Measurements from ENCODE around the gene TCF23. TPM values are rescaled to one million over a fixed set of nuclear protein-coding genes. Genes with fewer than 3 reads are reported as not detected.
"Not testable (repeated sequence)": the region's sequence is repeated elsewhere in the genome, so short reads cannot be mapped to it uniquely, and the experiment has no call there.

TCF23 gene
- total RNA-seq, 1 donor from 2014 or later: not detected

DNA sequence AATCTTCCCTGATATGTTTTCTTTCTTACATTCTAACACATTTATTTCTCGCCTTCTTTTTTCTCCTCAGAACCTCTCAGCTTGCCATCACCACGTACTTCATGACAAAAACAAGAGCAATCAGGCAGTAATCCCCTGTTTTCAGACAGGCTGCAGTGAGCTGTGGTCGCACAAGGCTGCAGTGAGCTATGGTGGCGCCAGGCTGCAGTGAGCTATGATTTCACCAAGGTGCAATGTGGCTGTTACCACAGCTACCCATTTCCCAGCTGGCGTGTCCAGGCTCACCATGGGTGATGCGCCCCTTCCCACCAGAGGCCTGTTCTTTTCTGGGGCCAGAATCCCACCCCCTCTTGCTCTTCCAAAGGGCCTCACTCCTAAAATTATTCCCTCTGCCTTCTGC is 25.8 kb downstream of the TCF23 start:
- peaks cover 28% of the 10 kb centered on the region for H3K27me3 Mint-ChIP-seq (ENCODE audit: low read depth)
- H3K4me1 Mint-ChIP-seq: no peaks in the 10 kb centered on the region
- H3K4me3 Mint-ChIP-seq: no peak overlapping the region
- H3K27ac Mint-ChIP-seq (ENCODE audit: unreplicated experiment): no peak overlapping the region
- H3K36me3 Mint-ChIP-seq (ENCODE audit: low read depth): no peaks in the 10 kb centered on the region
- TF ChIP-seq, protein P1, sequence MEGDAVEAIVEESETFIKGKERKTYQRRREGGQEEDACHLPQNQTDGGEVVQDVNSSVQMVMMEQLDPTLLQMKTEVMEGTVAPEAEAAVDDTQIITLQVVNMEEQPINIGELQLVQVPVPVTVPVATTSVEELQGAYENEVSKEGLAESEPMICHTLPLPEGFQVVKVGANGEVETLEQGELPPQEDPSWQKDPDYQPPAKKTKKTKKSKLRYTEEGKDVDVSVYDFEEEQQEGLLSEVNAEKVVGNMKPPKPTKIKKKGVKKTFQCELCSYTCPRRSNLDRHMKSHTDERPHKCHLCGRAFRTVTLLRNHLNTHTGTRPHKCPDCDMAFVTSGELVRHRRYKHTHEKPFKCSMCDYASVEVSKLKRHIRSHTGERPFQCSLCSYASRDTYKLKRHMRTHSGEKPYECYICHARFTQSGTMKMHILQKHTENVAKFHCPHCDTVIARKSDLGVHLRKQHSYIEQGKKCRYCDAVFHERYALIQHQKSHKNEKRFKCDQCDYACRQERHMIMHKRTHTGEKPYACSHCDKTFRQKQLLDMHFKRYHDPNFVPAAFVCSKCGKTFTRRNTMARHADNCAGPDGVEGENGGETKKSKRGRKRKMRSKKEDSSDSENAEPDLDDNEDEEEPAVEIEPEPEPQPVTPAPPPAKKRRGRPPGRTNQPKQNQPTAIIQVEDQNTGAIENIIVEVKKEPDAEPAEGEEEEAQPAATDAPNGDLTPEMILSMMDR (conservative IDR thresholded peaks at IDR 0.05): no peak
- DNase-seq (ENCODE audit: low read depth, low spot score): no peak
- H3K9me3 Mint-ChIP-seq: no peaks in the 10 kb centered on the region

DNA sequence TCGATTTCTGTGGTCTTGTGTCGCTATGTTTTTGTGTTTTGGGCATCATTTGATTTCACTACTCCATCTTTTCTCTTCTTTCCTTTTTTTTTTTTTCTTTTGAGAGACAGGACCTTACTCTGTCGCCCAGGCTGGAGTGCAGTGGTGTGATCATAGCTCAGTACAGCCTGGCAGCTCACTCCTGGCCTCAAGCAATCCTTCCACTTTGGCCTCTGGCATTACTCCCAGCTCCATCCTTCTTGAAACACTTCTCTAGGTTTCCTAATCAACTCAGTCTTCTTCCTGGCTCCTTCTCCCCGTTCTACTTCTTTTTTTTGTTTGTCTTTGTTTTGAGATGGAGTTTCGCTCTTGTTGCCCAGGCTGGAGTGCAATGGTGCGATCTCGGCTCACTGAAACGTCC is 26.5 kb downstream of the TCF23 start:
- TF ChIP-seq, protein P1 (conservative IDR thresholded peaks at IDR 0.05): no peak
- DNase-seq (ENCODE audit: low read depth, low spot score): no peak
- peaks cover 25% of the 10 kb centered on the region for H3K27me3 Mint-ChIP-seq (ENCODE audit: low read depth)
- no peak overlapping the region for H3K27ac Mint-ChIP-seq (ENCODE audit: unreplicated experiment)
- H3K4me3 Mint-ChIP-seq: no peak overlapping the region
- H3K9me3 Mint-ChIP-seq: no peaks in the 10 kb centered on the region
- no peaks in the 10 kb centered on the region for H3K4me1 Mint-ChIP-seq
- H3K36me3 Mint-ChIP-seq (ENCODE audit: low read depth): no peaks in the 10 kb centered on the region

DNA sequence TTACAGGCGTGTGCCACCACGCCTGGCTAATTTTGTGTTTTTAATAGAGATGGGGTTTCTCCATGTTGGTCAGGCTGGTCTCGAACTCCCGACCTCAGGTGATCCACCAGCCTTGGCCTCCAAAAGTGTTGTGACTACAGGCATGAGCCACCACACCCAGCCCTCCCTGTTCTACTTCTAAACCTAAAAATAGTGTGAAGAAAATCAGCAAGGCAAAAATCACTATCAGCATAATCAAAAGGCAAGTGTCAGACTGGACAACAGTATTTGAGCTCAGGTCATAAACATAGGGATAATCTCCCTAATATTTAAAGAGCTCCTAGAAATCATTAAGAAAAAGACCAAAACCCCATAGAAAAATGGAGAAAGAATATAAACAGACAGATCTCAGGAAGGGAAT is 27.0 kb downstream of the TCF23 start:
- not testable (repeated sequence) for H3K9me3 Mint-ChIP-seq; H3K27ac Mint-ChIP-seq (ENCODE audit: unreplicated experiment); DNase-seq (ENCODE audit: low read depth, low spot score); H3K4me1 Mint-ChIP-seq; H3K36me3 Mint-ChIP-seq (ENCODE audit: low read depth); H3K4me3 Mint-ChIP-seq
- peaks cover 20% of the 10 kb centered on the region for H3K27me3 Mint-ChIP-seq (ENCODE audit: low read depth)

DNA sequence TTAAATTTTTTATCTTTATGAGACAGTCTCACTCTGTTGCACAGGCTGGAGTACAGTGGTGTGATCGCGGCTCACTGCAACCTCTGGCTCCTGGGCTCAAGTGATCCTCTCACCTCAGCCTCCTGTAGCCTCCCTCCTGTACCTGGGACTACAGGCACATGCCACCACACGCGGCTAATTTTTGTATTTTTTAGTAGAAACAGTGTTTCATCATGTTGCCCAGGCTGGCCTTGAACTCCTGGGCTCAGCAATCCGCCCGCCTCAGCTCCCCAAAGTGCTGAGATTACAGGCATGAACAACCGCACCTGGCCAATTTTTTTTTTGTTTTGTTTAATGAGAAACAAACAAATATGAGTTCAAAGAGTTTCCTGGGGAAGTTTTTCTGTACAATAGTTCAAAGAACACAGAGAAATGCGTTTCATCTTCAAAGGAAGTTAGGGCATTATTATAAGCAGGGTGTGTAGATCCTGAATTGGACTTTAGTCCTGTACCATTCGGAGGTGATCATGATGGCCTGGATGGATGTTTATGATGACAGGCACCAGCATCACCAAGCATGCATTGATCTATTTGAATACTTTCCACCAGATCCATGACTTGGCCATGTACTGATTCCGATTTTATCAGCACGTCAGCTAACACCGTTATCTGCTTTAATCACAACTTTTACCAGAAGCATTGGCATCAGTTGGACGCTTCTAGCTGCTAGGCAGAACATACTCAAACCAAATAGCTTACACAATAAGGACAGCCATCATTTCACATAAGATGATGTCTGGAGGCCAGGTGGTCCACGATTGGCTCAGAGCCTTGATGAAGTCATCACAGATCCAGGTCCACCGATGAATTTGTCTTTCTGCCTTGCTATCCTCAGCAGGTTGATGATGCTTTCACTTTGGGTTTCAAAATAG is 28.9 kb downstream of the TCF23 start:
- H3K27ac Mint-ChIP-seq (ENCODE audit: unreplicated experiment): no peak overlapping the region

DNA sequence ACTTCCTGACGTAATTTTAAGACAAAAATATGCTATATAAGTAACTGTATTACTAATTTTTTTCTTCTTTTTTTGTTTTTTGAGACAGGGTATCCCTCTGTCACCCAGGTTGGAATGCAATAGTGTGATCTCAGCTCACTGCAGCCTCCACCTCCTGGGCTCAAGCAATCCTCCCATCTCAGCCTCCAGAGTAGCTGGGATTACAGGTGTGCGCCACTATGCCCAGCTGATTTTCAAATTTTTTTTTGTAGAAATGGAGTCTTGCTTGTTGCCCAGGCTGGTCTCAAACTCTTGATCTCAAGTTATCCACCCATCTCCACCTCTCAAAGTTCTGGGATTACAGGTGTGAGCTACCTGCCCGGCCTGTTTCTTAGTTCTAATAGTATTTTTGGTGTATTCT is 29.7 kb downstream of the TCF23 start:
- Mint-ChIP-seq H3K4me1 (no peaks in the 10 kb centered on the region), H3K9me3 (no peaks in the 10 kb centered on the region), H3K27me3 (ENCODE audit: low read depth) (peaks cover 22% of the 10 kb centered on the region), H3K27ac (ENCODE audit: unreplicated experiment) (no peak overlapping the region), H3K4me3 (no peak overlapping the region), H3K36me3 (ENCODE audit: low read depth) (no peaks in the 10 kb centered on the region)
- no peak for DNase-seq (ENCODE audit: low read depth, low spot score)
- TF ChIP-seq, protein P1 (conservative IDR thresholded peaks at IDR 0.05): no peak

More for the DNA sequence above, 28.9 kb downstream of the TCF23 start:
- H3K27me3 Mint-ChIP-seq (ENCODE audit: low read depth): peaks cover 22% of the 10 kb centered on the region
- TF ChIP-seq, protein P1 (conservative IDR thresholded peaks at IDR 0.05): no peak
- H3K4me3 Mint-ChIP-seq: no peak overlapping the region
- H3K9me3 Mint-ChIP-seq: no peaks in the 10 kb centered on the region
- H3K36me3 Mint-ChIP-seq (ENCODE audit: low read depth): no peaks in the 10 kb centered on the region
- no peak for DNase-seq (ENCODE audit: low read depth, low spot score)
- H3K4me1 Mint-ChIP-seq: no peaks in the 10 kb centered on the region

DNA sequence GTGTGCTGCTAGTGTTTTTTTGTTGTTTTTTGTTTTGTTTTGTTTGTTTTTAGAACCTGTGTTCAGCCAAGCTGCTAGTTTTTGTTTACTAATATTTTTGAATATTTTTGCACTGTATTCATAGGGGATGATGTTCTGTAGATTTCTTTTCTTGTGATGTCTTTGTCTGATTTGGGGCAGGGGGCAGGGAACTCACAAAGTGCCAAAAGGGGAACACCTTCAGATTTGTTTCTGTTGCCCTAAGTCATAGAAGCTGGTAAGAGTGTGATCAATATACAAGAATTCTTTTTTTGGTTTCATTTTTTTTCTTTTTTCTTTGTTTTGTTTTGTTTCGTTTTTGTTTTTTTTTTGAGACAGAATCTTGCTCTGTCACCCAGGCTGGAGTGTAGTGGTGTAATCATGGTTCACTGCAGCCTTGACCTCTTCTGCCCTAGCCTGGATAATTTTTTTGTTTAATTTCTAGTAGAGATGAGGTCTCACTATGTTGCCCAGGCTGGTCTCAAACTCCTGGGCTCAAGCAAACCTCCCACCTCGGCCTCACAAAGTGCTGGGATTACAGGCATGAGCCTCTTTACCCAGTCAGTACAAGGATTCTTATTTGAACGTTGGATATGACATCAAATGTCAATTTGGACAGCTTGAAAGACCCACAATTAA is 30.7 kb downstream of the TCF23 start:
- TF ChIP-seq, protein P1 (conservative IDR thresholded peaks at IDR 0.05): no peak
- Mint-ChIP-seq H3K36me3 (ENCODE audit: low read depth) (no peaks in the 10 kb centered on the region), H3K27me3 (ENCODE audit: low read depth) (peaks cover 25% of the 10 kb centered on the region), H3K9me3 (no peaks in the 10 kb centered on the region), H3K4me1 (no peaks in the 10 kb centered on the region), H3K4me3 (no peak overlapping the region), H3K27ac (ENCODE audit: unreplicated experiment) (no peak overlapping the region)
- no peak for DNase-seq (ENCODE audit: low read depth, low spot score)

Measured in neural crest cell (in vitro differentiated cells).